GM12873 (cell line): ENCODE measurements around the gene ZNF423.

Source experiments
- CTCF ChIP-seq: IDR thresholded peaks from 2 replicates; pipeline ENCODE4 v1.5.1; 2012; ENCODE audit warnings: low read depth, mild to moderate bottlenecking, moderate library complexity, low read length, control low read depth; ENCODE audit not compliant: insufficient read depth; ENCODE audit errors: missing control alignments

ZNF423 gene

DNA sequence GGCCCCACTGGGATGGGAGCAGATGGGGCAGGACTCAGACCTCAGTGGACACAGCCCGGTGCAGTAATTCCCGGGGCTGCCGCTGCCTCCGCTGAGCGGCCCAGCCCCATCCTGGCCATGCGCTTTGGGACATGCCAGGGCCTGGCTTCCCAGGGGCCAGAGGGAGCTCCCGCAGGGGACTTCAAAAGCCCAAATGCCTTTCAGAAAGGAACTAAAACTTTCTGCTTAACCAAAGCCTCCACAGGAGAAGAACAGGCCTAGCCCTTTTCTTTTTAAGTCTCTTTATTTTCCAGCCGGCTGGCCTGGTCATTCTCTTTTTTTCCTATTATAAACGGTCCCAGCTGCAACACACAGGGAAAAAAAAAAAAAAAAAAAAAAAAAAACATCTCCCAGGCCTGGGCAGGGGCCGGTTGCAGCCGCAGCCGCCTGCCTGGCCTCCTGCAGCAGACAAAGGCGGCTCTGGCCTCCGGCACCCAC is 10.7 kb upstream of the ZNF423 start:
- TF ChIP-seq CTCF, result no peak

DNA sequence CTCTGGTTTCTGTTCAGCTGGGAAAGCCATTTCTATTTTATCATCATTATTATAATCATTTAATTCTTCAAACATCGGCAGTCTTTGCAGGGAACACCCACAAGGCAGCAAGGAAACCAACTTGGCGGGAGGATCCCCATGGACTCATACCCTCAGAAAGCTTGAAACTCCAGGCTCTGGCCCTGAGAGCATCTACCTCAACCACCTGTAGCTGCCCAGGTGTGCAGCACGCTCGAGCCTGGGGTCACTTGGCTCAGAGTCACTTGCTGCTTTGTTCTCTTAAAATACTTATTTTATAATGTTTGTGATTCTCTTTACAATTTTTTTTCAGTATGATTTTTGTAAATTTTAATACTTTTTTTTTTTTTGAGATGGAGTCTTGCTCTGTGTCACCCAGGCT is 6.8 kb upstream of the ZNF423 start:
- no peak for TF ChIP-seq CTCF

DNA sequence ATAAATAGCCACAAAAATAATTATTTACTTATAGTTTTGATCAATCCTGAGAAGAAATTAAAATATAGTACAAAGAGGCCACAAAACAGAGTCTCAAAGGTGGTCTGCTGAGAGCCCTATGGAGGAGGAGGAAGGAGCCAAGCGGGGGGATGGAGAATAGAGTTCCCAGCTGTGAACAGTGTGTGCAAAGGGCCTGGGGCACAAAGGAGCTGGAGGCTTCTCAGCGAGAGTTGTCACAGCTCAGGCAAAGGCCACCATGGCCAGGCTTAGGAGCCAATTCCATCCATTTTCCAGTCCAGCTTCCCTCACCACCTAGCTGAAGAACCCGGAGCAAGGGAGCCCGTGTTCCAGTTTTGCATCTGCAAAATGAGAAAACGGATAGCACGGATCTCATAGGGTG is 5.4 kb upstream of the ZNF423 start:
- TF ChIP-seq CTCF, result no peak

GRCh38 chr16:49860593-49860992 is 4.7 kb upstream of the ZNF423 start:
- no peak for TF ChIP-seq CTCF

GRCh38 chr16:49859125-49859811 is 3.4 kb upstream of the ZNF423 start:
- no peak for TF ChIP-seq CTCF

- no peak for TF ChIP-seq CTCF
Observed at GRCh38 chr16:49858200-49859124, 2.5 kb upstream of the ZNF423 start.
